ENCODE results near the gene LAGE3. TPM values are rescaled to one million over a fixed set of nuclear protein-coding genes. Genes with fewer than 3 reads are reported as not detected.
A peak's percentile ranks its signal among the peaks of the same experiment; 100 is the strongest.

Gene LAGE3, protein sequence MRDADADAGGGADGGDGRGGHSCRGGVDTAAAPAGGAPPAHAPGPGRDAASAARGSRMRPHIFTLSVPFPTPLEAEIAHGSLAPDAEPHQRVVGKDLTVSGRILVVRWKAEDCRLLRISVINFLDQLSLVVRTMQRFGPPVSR
- total RNA-seq (2014; rRNA removed; shearing (Covaris generic)), result 102 and 104 TPM in 2 replicates

DNA sequence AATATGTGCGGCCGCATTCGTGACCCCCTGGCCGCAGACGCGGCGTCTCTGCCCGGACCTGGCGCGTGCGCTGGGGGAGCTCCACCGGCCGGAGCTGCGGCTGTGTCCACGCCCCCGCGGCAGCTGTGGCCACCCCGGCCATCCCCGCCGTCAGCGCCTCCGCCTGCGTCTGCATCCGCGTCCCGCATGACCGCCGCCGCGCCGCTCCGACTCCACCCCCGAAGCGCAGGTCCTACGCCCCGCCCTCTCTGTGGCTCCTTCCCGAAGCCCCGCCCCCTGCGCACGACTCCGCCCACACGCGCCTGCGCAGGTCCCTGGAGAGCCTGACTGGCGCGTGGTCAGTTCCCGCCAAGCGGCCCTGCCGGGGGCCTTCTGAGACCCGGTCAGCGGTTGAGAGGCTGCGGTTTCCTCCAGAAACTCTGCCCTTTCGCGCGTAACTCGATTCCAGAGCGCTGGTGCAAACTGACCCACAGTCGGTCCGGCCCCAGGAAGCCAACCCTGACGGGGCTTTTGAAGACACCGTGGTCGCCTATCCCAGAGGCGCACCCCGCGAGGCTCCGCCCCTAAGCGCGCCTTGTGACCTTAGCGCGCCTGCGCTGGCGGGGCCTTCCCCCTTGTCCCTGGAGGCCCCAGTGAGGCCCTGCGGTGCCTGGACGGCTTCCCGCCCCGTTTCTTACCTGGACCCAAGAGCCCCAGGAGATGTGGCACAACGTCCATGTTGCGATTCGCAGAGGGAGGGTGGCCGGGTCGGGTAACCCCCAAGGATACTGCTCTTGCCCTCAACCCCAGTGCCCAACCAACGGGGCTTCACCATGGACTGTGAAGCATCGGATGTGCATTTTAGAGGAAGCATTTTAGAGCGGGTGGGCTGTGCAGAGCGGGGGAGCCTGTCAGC is at the start of gene LAGE3:
TSS of gene LAGE3 (minus strand) at position 554 of the 895 bp plus-strand sequence. CDS start at position 188, 366 bp downstream.
- DNase-seq (ENCODE audit: low read depth), result peak; percentile 89

DNA sequence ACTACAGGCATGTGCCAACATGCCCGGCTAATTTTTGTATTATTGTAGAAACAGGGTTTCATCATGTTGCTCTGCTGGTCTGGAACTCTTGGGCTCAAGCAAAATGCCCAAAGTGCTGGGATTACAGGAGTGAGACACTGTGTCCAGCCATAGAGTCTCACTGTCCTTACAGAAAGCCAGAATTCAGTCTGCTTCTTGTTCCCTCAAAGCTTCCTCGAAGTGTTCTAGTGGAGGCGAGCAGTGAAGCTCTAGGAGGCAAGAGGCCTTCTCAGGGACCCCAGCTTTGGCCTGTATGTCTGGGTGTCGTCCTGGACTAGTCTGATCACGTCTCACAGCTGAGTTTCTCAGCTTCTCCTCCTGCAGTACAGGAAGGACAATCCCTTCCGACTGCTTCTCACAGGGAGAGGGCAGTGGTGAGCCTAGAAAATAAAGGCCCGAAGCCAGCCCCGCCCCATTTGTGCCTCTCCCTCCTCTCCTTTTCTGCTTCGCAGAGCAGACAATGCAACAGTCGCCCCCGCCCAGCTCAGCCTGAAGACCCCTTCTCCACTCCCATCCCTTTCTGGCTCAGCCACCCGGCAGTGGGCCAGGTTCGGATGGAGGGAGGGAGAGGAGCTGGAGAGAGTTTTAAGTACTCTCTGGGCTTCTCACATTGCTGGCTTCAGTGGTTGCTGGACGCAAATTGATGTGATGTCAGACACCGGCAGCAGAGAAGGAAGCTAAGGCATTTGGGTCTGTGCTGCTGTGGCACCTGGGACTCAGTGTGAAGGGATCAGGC is 48.0 kb upstream of the LAGE3 start:
- DNase-seq (ENCODE audit: low read depth), result peak; percentile 85

DNA sequence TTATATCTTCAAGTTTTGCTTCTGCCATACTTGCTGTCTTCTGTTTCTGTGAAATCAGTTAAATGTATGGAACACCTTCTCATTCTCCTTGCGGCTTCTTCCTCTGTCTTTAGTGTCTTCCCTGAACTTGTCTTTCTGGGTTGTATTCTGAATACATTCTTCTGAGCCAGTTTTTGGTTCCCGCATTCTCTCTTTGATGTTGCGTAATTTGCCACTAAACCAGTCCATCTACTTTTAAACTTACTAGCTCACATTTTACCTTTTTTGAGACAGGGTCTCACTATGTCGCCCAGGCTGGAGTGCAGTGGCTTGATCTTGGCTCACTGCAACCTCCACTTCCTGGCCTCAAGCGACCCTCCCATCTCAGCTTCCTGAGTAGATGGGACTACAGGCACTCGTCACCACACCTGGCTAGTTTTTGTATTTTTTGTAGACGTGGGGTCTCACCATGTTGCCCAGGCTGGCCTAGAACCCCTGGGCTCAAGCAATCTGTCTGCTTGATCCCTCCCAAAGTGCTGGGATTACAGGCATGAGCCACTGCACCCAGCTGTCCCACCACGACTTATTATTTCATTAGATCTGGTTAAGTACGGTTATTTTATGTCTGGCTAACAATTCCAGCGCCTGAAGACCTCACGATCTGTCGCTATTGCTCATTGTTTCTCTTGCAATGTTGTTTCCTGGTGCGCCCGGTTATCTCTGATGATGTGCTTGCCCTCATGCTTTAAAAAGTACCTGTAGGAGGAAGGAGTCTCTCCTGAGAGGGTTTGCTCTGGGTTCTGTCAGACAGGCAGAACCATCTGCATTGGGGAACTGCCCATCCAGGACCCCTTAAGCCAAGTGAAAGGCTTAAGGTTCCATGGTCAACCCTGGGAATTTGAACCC is 46.8 kb upstream of the LAGE3 start:
- no peak for DNase-seq (ENCODE audit: low read depth)

DNA sequence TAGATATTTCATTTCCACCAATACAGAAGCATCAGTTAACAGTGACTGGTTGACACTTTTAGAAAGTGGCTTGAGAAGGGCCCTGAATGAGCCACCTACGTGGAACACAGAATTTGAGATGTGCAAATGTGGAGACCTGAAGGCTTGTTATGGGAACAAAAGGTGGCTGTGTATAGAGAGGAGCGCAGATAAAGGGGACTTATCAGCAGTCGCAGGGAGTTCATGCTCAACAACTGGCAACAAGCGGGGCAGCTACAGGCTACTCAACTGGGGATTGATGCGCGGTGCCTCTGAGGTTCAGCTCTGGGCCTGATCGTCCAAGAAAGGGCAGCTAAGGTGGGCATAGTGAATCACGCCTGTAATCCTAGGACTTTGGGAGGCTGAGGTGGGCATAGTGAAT is 40.3 kb upstream of the LAGE3 start:
- no peak for DNase-seq (ENCODE audit: low read depth)

DNA sequence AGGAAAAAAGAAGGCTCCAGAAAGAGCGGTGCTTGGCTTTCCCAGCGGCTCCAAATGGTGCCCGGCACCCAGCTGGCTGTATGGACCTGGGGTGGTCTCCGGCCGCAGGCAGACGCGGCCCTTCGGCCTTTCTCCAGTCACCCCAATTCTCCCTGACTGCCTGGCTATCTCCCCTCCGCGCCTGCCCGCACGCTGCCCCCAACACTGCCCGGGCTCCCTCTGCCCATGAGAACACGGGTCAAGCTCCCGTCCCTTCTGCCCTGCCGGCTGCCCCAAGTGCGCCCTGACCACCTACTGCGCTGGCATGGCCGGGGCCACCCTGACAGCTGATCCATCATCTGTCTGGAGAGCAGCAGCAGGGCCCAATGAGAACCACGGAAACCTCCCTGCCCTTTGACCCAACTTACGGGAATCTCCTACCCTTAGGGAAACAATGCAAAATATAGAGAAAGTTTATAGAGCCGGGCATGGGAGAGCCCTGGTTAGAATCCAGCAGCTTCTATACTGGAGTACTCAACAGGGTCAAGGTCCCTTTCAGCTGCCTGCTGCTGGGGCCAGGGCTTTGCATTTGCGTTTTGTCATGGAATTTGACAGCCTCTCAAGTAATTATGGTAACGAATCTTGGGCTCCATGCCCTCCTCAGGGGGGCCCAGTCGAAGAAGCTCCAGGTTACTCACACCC is 38.2 kb upstream of the LAGE3 start:
- no peak for DNase-seq (ENCODE audit: low read depth)

DNA sequence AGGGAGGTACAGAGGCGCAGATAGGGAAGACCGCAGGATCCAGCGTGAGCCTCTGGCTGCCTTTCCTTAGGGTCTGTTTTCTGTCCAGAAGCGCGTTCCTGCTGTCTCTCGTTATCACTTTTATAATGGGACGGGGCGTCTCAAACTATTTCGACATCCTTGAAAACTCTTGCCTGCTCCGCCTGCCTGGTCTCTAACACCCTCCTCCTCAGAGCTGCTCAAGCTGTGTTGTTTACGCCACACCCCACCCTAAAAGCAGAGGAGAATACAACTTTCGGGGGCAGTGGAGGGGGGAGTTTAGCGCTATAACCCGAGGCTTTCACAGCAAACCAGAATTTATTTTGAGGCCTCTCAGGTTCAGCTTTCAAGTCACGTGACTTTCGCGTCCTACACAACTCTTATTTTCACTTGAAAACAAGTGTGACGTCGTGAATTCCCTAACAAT is 37.6 kb upstream of the LAGE3 start:
- no peak for DNase-seq (ENCODE audit: low read depth)

DNA sequence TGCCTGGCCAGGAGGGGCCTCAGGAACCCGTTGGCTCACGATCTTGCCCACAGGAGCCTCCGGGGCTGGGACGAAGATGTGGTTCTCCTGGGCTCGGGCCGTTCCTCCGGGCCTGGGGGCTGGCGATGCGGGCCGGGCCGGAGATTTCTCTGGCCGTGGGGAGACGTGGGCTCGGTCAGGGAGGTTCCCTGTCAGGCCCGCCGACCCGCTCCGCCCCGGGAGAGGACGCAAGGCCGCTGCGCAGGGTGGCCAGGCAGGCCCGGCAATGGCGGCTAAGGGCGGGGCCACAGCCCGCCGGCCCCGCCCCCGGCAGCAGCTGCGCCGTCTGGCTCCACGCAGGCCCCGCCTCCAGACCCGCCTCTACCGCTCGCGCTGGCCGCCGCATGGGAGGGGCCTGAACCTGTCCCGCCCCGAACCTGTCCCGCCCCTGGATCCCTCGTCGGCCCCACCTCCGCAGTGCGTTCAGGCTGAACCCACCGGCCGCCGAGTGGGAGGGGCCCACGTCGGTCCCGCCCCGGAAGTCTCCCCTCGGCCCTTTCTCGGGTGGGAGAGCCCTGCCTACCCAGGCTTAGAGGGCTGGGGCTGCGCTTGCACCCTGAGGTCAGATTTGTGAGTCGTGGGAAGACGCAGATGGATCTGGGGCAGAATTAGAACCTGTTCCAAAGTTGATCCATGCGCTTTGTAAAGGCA is 37.0 kb upstream of the LAGE3 start, which contains the start of gene FAM3A:
TSS of gene FAM3A (minus strand) at position 267 of the 690 bp plus-strand sequence. CDS start 460 bp downstream, outside the sequence.
- peak; percentile 86 for DNase-seq (ENCODE audit: low read depth)

DNA sequence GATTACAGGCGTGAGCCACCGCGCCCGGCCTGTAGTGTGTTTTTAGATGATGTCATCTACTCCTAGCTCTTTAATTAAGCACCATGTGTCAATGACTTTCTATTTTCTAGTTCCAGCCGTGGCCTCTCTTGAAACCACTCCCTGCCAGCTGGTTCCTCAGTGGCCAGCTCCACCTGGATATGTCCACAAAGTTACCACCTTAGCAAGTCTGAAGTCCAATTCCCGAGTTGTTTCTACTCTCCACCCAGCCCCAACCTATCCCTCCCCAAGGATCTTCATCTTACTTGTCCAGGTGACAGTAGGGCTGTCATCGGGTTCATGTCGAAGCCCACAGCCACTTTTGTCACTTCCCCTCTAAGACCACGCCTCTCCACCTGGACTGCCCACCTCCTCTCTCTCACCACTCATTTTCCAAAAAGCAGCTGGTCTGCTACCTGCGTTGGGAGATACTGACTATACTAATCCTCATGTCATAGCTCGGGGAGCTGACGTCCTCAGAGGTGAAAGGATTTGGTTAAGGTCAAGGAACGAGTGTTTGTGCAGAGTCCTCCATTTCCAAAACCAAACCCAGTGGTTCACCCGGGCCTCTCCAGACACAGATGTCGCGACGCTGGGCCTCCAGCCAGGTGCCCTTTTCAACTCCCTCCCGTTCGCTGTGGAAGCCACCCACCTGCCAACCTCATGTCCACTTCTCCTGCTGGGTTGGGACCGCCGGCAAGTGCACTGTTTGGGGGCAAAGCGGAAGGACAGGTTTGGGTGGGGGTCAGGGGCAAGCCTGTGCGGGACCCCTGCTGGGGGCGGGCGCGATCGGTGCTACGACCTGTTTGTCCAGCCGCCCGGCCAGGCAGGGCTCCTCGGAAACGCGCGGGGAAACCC is 36.2 kb upstream of the LAGE3 start:
- peak; percentile 29 for DNase-seq (ENCODE audit: low read depth)

DNA sequence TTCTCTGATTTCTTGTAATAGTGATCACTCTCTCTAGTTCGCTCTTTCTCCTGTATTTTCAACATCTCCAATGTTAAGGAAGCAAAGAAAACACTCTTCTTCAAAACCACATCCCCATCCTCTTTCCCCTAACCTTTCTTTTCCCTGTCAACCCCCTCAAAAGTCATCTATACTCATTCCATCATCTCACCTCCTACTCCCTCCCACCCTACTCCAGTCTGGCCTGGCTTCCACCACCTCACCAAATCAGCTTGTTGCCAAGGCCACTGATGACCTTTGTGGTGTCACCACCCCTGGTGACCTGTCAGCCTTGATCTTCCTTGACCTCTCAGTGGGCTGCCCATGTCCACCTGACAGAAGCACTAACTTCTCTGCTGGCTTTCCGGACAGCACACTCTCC is 34.6 kb upstream of the LAGE3 start:
- no peak for DNase-seq (ENCODE audit: low read depth)

DNA sequence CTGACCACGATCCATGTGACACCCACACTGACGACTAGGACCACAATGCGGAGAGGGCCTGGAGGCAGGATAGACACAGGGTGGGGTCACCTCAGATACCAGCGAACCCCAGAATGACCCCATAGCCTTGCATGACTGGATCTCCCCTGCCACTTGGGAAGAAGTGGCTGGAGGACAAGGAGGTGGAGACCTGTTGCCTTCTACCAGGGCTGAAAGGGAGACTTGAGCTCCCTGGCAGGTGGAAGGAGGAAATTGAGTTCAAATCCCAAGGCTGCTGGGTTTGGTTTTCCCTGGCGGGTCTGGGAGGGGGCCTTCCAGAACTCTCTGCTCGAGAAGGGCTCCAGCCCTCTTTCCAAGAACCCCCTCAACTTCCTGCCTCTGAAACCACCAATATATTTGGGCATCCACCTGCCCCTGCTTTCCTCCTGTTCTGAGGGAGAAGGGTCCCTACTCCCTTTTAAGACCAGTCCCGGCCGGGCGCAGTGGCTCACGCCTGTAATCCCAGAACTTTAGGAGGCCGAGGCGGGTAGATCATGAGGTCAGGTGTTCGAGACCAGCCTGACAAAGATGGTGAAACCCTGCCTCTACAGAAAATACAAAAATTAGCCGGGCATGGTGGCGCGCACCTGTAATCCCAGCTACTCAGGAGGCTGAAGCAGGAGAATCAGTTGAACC is 33.9 kb upstream of the LAGE3 start:
- no peak for DNase-seq (ENCODE audit: low read depth)

DNA sequence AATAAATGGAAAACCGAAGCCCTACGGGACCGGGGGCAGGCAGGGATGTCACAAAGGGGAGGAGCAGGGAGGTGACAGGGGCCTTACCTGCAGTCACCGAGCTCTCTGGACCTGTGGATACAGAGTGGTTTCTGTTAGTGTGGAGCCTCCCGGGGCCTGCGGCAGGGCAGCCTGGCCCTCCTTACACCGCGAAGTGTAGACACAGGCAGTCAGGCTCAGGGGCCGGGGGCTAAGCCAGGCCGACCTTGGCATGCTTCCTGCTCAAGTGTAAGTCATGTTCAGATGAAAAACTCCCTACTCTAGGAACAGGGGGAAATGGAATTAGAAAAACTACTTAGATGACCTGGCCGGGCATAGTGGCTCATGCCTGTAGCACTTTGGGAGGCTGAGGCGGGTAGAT is 32.7 kb upstream of the LAGE3 start:
- no peak for DNase-seq (ENCODE audit: low read depth)

DNA sequence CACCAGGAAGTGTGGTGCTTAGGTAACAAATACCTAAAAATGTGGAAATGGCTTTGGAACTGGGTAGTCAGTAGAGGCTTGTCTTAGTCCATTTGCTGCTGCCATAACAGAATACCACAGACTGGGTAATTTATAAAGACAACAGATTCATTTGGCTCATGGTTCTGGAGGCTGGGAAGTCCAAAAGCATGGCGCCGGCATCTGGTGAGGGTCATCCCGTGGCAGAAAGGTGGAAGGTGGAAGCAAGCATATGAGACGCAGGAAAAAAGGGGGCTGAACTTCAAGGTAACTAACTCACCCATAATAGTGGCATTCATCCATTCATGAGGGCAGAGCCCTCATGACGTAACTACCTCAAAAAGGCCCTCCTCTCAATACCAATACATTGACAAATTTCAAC is 30.4 kb upstream of the LAGE3 start:
- no peak for DNase-seq (ENCODE audit: low read depth)

DNA sequence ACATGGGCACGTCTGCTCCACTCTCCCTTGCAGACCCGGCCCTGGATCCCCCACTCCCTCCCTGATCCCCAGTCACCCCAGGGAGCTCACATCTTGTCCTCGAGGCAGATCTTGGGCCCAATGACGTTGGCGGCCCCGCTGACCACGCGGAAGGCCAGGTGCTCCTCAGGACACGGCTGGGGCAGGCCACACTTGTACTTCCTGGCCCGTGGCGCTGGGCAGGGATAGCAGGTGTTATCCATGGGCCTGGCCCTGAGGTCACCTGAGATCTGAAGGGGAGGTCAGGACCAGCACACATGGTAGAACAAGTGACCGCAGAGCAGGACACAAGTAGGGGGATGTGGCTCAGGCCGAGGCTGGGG is 29.3 kb upstream of the LAGE3 start:
- no peak for DNase-seq (ENCODE audit: low read depth)

DNA sequence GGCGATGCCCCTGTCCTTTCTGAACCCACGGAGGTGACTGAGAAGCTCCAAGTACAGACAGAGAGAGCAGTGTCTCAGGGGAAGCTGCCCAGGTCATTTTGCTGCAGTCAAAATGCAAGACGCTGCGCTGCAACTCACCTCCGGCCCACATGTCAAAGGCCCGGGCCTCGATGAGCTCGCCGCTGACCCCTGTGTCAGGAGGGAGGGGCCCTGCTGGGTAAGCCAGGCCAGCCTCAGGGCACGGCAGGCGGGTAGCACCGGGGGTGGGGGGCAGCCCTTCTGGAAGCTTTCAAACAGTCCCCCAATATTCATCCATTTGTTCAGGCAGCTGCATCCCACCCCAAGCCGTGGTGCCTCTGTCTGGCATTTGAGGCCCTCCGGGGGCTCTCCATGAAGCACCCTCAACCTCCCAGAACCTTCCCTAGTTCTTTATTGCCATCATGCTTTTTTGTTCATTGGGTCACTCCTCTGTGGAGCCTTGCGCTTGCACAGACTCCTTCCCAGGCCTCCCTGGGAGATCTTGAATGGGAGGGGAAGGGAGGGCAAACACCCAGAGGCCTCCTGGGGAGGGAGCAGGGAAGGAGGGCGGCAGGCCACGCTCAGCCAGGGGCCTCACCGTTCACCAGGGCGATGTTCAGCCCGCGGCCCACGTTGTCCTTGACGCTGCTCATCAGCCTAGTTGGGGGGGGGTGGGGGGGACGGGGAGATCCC is 28.7 kb upstream of the LAGE3 start:
- no peak for DNase-seq (ENCODE audit: low read depth)

DNA sequence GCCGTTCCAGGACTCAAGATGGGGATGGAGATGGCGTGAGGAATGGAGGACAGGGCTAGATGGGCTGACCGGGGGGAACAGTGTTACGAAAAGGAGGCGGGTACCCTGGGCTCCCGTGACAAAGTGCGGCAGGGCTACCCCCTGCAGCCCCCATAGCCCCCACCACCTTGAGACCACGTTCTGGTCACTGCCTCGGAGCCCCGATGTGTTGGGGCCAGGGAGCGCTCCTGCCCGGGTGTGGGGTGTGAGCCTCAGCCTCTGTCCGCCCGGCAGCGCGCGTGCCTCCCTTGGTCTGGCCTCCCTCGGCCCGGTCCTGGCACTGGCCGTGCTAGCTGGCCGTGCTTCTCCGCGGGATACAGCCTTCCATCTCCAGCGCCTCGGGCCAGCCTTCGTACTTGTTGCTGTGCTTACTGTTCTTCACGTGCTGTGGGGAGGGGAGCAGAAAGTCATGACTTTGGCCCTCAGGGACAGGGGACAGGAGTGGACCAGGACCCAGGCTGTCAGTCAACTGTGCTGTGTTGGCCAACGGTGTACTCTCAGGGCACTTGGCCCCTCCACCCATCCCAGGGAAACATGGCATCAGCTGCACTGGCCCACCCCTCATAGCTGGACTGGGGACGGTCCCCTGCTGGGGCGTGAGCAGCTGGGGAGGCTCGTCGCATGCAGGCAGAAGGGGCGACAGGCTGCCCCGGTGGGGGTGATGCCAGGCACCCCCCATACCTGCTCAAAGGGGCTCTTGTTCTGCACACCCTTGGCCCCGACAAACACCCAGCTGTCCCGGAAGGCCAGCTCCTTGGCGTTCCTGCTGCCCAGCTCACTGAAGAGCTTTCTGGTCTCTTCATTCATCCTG is 27.6 kb upstream of the LAGE3 start:
- no peak for DNase-seq (ENCODE audit: low read depth)

DNA sequence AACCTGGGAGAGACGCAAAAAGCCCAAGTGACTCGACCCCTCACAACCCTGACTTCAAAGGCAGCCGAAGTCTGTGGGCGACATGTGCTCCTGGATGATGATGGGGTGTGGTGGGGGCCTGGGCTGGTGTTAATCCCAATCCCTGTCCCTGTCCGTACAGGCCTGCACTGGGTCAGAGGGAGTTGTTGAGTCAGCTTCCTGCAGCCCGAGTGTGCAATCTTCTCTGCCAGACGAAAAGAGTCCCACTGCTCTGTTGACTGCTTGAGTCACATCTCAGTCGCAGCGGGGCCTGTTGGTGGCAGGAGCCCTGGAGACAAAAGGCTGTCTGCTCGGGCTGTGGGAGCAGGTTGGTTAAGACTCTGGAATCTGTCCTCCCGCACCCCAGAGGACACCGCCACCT is 26.7 kb upstream of the LAGE3 start:
- peak; percentile 75 for DNase-seq (ENCODE audit: low read depth)

DNA sequence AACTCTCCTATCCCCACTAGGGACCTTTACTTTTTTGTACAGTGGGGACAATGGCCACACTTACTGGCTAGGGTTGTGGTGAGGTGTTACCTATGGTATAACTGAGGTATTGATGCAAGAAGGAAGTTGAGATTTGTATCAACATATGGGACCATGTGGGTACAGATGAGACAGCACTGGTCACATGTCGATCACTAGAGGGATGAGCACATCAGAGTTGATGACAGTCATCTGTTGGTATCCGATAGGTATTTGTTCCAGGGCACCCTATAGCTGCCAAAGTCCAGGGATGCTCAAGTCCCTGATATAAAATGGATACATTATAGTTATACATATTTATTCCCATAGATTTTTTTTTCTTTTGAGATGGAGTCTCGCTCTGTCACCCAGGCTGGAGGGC is 23.9 kb upstream of the LAGE3 start:
- no peak for DNase-seq (ENCODE audit: low read depth)

Data from M059J (cell line).